Measurements from ENCODE around the gene USP33. TPM values are rescaled to one million over a fixed set of nuclear protein-coding genes. Genes with fewer than 3 reads are reported as not detected.

The USP33 gene
- total and polyA plus RNA-seq, 9 of the 15 experiments (the other 6 are each of a cell fraction or from before 2014, with no cell fraction given): 22.4 to 83.5 (median 44.7) TPM

- no peak for TF ChIP-seq ZNF395 (CRISPR knock-in tag; IDR thresholded peaks at IDR 0.05)
- TF ChIP-seq FOXK1 (CRISPR knock-in tag; IDR thresholded peaks at IDR 0.05; ENCODE audit: borderline replicate concordance): no peak
- TF ChIP-seq CHD7 (IDR thresholded peaks at IDR 0.05; ENCODE audit: low read depth, low read length): no peak
- TF ChIP-seq ZNF212 (CRISPR knock-in tag; IDR thresholded peaks at IDR 0.05): no peak
Observed at GRCh38 chr1:77779529-77780281, 20.1 kb upstream of the USP33 start, which contains the start of gene MIGA1 (continued).
